Measurements from ENCODE around the gene ZNF628. TPM values are rescaled to one million over a fixed set of nuclear protein-coding genes. Genes with fewer than 3 reads are reported as not detected.

The ZNF628 gene
- total and polyA plus RNA-seq, 2 of the 4 experiments (the other 2 are of a cell fraction): 0.18 to 1.9 TPM

DNA sequence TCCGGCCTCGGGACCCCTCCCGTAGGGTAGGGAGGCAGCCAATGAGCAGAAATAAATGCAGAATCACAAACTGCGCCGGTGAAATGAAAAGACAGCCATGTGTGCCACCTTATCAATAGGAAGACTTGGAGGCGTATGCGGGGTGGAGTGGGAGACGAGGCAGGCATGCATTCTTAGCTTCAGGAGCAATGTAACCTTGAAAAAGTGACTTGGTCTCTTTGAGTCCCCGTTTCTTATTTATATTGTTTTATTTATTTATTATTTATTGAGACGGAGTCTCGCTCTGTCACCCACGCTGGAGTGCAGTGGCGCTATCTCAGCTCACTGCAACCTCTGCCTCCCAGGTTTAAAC lies 27.8 kb downstream of the ZNF628 start:
- Histone ChIP-seq H3K4me2 (ENCODE audit: low read depth, low read length) (peak overlapping the region; percentile 59), H3K79me1 (ENCODE audit: low read depth in 1 of 2, low read length in 2 of 2) (no peaks in the 10 kb centered on the region), H3K9me3 (ENCODE audit: control insufficient read depth, insufficient read depth, low read length) (no peaks in the 10 kb centered on the region), H2BK20ac (ENCODE audit: low read depth, low read length) (no peak overlapping the region), H3K4me1 (ENCODE audit: control insufficient read depth, insufficient read depth, low read length) (no peaks in the 10 kb centered on the region), H3K4me3 (ENCODE audit: insufficient read depth, low read depth, low read length) (no peak overlapping the region), H3K18ac (ENCODE audit: low read depth, low read length) (no peak overlapping the region), H2BK120ac (ENCODE audit: low read depth, low read length) (no peak overlapping the region), H3K36me3 (ENCODE audit: control insufficient read depth, insufficient read depth, low read length) (peaks cover 9% of the 10 kb centered on the region; the same call in 1 of the 2 replicates), H3K14ac (replicated peaks; ENCODE audit: low read depth, low read length) (no peak overlapping the region; the same call in 1 of the 2 replicates), H3K27ac (ENCODE audit: insufficient read depth, low read length) (no peak overlapping the region), H2BK5ac (ENCODE audit: low read depth, low read length, poor library complexity, severe bottlenecking) (no peak overlapping the region), H2AK5ac (ENCODE audit: low read depth, low read length) (no peak overlapping the region), H3K27me3 (ENCODE audit: control insufficient read depth, insufficient read depth, low read length) (no peaks in the 10 kb centered on the region), H4K5ac (ENCODE audit: low read depth, low read length) (no peak overlapping the region), H2AK9ac (replicated peaks; ENCODE audit: low read depth, low read length, poor library complexity) (peak overlapping the region; percentile 80), H3K4ac (ENCODE audit: low read depth, low read length) (no peak overlapping the region), H4K8ac (ENCODE audit: low read depth in 2 of 2, low read length in 2 of 2) (no peak overlapping the region), H3K9me1 (ENCODE audit: insufficient read depth, low read length) (no peaks in the 10 kb centered on the region), H3K9ac (ENCODE audit: low read depth, low read length) (no peak overlapping the region), H4K20me1 (ENCODE audit: insufficient read depth, low read length) (no peaks in the 10 kb centered on the region), H4K91ac (ENCODE audit: insufficient read depth, low read depth, low read length) (no peak overlapping the region), H3K23ac (ENCODE audit: low read depth, low read length) (no peak overlapping the region), H2BK15ac (ENCODE audit: low read depth, low read length) (no peak overlapping the region), H3K56ac (ENCODE audit: extremely low read depth, insufficient read depth, low read length) (no peak overlapping the region), H2AFZ (replicated peaks; ENCODE audit: low read length, poor library complexity) (peak overlapping the region; percentile 97)
- 58% methylated on average over 3 of the region's 13 CpGs; no CpG with 5 or more reads in 1 of the 2 experiments for WGBS, 2 experiments (ENCODE audit: extremely low coverage in 2 of 2, insufficient read length in 1 of 2)
- no TSS peak for BruUV-seq (replicated peaks)
- POLR2A ChIA-PET (ENCODE audit: unreplicated experiment): interaction anchor here (0.7 kb wide), 2 partner anchors 10 to 27 kb away, joined by 3 read pairs; no protein-coding TSS in a partner anchor
- DNase-seq (no peak), ATAC-seq (ENCODE audit: low read depth) (no peak)
- in situ Hi-C loops (cut with MboI; ENCODE audit: low sequenced_read_pairs) (no loop called here), dilution Hi-C loops (cut with HindIII; ENCODE audit: low sequenced_read_pairs, unreplicated experiment) (no loop called here), intact Hi-C loops (cut with micrococcal nuclease) (loop anchor here (1.0 to 5.0 kb wide), 3 partner anchors 37 to 363 kb away; partner anchors contain the start of gene UBE2S)
- CTCF ChIA-PET: interaction anchor here (0.5 to 2.0 kb wide), 17 partner anchors 9 to 363 kb away, joined by 3 to 24 read pairs (median 4); partner anchors contain the start of genes NAT14, ZNF628 and ZNF865
- TF ChIP-seq, protein P1, sequence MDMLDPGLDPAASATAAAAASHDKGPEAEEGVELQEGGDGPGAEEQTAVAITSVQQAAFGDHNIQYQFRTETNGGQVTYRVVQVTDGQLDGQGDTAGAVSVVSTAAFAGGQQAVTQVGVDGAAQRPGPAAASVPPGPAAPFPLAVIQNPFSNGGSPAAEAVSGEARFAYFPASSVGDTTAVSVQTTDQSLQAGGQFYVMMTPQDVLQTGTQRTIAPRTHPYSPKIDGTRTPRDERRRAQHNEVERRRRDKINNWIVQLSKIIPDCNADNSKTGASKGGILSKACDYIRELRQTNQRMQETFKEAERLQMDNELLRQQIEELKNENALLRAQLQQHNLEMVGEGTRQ (IDR thresholded peaks at IDR 0.05; ENCODE audit: low read depth, low read length): no peak
- TF ChIP-seq RAD21 (IDR thresholded peaks at IDR 0.05; ENCODE audit: low read length): no peak
- no peak for TF ChIP-seq SMC3 (IDR thresholded peaks at IDR 0.05; ENCODE audit: low read depth, low read length)
- no peak for TF ChIP-seq MXI1 (IDR thresholded peaks at IDR 0.05; ENCODE audit: borderline replicate concordance, low read depth, low read length)
- TF ChIP-seq MAFK (IDR thresholded peaks at IDR 0.05; ENCODE audit: low read depth, low read length): no peak
- no peak for TF ChIP-seq BHLHE40 (IDR thresholded peaks at IDR 0.05; ENCODE audit: low read depth, low read length)
- TF ChIP-seq, protein P2, sequence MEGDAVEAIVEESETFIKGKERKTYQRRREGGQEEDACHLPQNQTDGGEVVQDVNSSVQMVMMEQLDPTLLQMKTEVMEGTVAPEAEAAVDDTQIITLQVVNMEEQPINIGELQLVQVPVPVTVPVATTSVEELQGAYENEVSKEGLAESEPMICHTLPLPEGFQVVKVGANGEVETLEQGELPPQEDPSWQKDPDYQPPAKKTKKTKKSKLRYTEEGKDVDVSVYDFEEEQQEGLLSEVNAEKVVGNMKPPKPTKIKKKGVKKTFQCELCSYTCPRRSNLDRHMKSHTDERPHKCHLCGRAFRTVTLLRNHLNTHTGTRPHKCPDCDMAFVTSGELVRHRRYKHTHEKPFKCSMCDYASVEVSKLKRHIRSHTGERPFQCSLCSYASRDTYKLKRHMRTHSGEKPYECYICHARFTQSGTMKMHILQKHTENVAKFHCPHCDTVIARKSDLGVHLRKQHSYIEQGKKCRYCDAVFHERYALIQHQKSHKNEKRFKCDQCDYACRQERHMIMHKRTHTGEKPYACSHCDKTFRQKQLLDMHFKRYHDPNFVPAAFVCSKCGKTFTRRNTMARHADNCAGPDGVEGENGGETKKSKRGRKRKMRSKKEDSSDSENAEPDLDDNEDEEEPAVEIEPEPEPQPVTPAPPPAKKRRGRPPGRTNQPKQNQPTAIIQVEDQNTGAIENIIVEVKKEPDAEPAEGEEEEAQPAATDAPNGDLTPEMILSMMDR (conservative IDR thresholded peaks at IDR 0.05; ENCODE audit: low read depth, low read length): no peak
- no peak for TF ChIP-seq NFE2L2 (IDR thresholded peaks at IDR 0.05; ENCODE audit: low read depth, low read length)
- TF ChIP-seq CHD1 (IDR thresholded peaks at IDR 0.05; ENCODE audit: low read depth, low read length): no peak
- TF ChIP-seq POLR2A (IDR thresholded peaks at IDR 0.05; ENCODE audit: low read depth, low read length): no peak
